ENCODE measurements around the gene VIL1.

- no peak for TF ChIP-seq CTCF (IDR thresholded peaks at IDR 0.05)
- peak; percentile 90 to 98 (median 90) for TF ChIP-seq POLR2AphosphoS5 (IDR thresholded peaks at IDR 0.05)
- TF ChIP-seq POLR2A (IDR thresholded peaks at IDR 0.05) = peak; percentile 88
Measured at GRCh38 chr2:218418717-218419458, at the start of gene VIL1.
